Ishikawa (cell line): ENCODE data around the gene ACSF3.

Source experiments
- CEBPB ChIP-seq: IDR thresholded peaks from 2 replicates; pipeline ENCODE4 v1.6.1; 2012
- EP300 ChIP-seq: IDR thresholded peaks from 2 replicates; pipeline ENCODE4 v1.6.1; 2012; ENCODE audit warnings: borderline replicate concordance
- RAD21 ChIP-seq: IDR thresholded peaks from 2 replicates; pipeline ENCODE4 v1.6.1; 2012; ENCODE audit warnings: low read depth
- TF ChIP-seq, protein P1 (sequence below): IDR thresholded peaks from 2 replicates; pipeline ENCODE4 v1.6.1; 2012

DNA sequence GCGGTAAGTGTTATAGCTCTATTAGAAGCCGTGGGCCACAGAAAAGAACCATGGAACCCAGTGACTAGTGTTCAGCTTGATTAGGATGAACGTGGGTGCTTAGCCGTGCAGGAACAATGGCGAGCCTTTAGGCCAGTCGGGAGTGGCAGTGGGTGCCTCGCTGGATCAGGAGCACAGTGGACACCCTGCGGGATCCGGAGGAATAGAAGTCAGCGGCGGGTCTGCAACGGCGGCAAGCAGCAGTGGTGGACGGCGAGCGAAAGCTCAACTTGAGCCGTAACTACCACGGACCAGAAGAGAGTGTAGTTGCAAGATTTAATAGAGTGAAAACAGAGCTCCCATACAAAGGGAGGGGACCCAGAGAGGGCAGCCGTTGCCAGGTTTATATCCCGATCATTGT is 40.6 kb downstream of the ACSF3 start:
- TF ChIP-seq EP300, result no peak
- TF ChIP-seq, protein P1, sequence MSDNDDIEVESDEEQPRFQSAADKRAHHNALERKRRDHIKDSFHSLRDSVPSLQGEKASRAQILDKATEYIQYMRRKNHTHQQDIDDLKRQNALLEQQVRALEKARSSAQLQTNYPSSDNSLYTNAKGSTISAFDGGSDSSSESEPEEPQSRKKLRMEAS, result no peak
- no peak for TF ChIP-seq CEBPB
- no peak for TF ChIP-seq RAD21
